ENCODE data around the gene TET1. TPM values are rescaled to one million over a fixed set of nuclear protein-coding genes. Genes with fewer than 3 reads are reported as not detected.
A peak's percentile ranks its signal among the peaks of the same experiment; 100 is the strongest.

Gene TET1
- total RNA-seq, 1 donor from 2014 or later, result 15.1 TPM

DNA sequence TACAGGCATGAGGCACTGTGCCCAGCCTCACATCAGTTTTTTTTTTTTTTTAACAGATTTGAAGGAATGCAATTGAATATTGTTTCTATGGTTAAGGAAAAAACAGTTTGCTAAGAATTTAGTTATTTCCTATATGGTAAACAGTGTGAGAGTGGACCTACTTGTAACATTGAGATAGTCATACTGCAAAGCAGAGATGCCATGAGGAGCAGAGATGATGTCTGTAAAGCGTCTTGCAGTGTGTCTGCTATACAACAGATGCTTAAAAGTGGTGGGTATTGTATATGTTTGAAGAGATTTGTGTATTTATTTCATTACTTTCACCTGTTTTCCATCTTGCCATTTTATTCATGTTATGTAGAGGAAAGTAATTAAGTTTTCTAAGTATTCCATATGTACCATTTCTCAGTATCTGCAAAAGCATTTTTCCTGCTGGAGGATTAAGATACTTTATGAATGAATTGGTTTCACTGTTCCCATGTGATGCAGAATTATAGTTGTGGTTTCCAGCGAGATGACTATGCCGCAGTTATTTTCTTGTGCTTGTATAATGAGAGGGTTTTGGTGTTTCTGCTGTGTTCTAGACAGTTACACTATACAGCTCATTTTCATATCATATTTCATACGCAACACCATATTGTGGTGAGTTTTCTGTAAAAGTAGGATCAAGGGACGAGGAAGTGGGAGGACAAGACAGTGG is 26.6 kb downstream of the TET1 start:
- Histone ChIP-seq H3K9ac (ENCODE audit: low read depth in 1 of 3, low read length in 3 of 3) (no peak overlapping the region), H3K27ac (ENCODE audit: low read depth, low read length) (no peak overlapping the region), H3K27me3 (ENCODE audit: control insufficient read depth in 3 of 3, insufficient read depth in 3 of 3, low read length in 3 of 3) (no peaks in the 10 kb centered on the region), H3K36me3 (ENCODE audit: control insufficient read depth in 3 of 3, insufficient read depth in 3 of 3, low read length in 3 of 3) (no peaks in the 10 kb centered on the region), H3K4me1 (ENCODE audit: control insufficient read depth in 3 of 3, insufficient read depth in 3 of 3, low read length in 3 of 3) (no peaks in the 10 kb centered on the region), H3K9me3 (ENCODE audit: control insufficient read depth in 3 of 3, low read length in 3 of 3) (no peaks in the 10 kb centered on the region), H3K4me3 (ENCODE audit: low read length in 3 of 3) (no peak overlapping the region)

DNA sequence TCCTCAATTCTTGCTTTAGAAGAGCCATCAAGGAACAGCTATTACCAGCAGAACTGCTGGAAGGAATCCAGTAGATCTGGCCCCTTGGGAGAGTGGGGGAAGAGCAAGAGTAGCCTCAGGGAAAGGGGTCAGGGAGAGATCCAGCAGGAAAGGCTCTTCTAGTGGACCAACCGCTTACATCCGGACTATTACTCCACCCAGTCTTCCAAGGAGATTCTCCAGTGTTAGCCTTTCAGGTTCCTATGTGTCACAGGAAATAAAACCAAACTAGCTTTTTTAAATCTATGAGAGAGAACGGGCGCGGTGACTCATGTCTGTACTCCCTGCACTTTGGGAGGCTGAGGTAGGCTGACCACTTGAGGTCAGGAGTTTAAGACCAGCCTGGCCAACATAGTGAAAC is 34.3 kb downstream of the TET1 start:
- H3K27ac ChIP-seq (ENCODE audit: low read depth, low read length), result no peak overlapping the region

DNA sequence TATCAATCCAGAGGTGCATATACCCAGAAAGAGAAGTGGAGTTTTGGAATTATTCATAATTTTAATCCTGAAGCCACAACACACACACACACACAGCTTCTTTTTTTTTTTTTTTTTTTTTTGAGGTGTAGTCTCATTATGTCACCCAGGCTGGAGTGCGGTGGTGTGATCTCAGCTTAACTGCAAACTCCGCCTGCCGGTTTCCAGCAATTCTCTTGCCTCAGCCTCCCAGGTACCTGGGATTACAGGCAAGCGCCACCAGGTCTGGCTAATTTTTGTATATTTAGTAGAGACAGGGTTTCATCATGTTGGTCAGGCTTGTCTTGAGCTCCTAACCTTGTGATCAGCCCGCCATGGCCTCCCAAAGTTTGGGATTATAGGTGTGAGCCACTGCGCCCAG is 35.4 kb downstream of the TET1 start:
- no peak overlapping the region for H3K9ac ChIP-seq (ENCODE audit: low read depth in 1 of 3, low read length in 3 of 3)
- H3K4me3 ChIP-seq (ENCODE audit: low read length in 3 of 3), result no peak overlapping the region
- peaks cover 13 to 19% (median 15%) of the 10 kb centered on the region in 3 donors for H3K4me1 ChIP-seq (ENCODE audit: control insufficient read depth in 3 of 3, insufficient read depth in 3 of 3, low read length in 3 of 3)
- H3K9me3 ChIP-seq (ENCODE audit: control insufficient read depth in 3 of 3, low read length in 3 of 3), result no peaks in the 10 kb centered on the region
- H3K27me3 ChIP-seq (ENCODE audit: control insufficient read depth in 3 of 3, insufficient read depth in 3 of 3, low read length in 3 of 3), result no peaks in the 10 kb centered on the region
- no peak overlapping the region for H3K27ac ChIP-seq (ENCODE audit: low read depth, low read length)
- H3K36me3 ChIP-seq (ENCODE audit: control insufficient read depth in 3 of 3, insufficient read depth in 3 of 3, low read length in 3 of 3), result no peaks in the 10 kb centered on the region

More for the DNA sequence above, 34.3 kb downstream of the TET1 start:
- Histone ChIP-seq H3K9ac (ENCODE audit: low read depth in 1 of 3, low read length in 3 of 3) (no peak overlapping the region), H3K4me3 (ENCODE audit: low read length in 3 of 3) (no peak overlapping the region), H3K36me3 (ENCODE audit: control insufficient read depth in 3 of 3, insufficient read depth in 3 of 3, low read length in 3 of 3) (no peaks in the 10 kb centered on the region), H3K27me3 (ENCODE audit: control insufficient read depth in 3 of 3, insufficient read depth in 3 of 3, low read length in 3 of 3) (no peaks in the 10 kb centered on the region), H3K4me1 (ENCODE audit: control insufficient read depth in 3 of 3, insufficient read depth in 3 of 3, low read length in 3 of 3) (peaks cover 5 to 9% (median 7%) of the 10 kb centered on the region in 3 donors), H3K9me3 (ENCODE audit: control insufficient read depth in 3 of 3, low read length in 3 of 3) (no peaks in the 10 kb centered on the region)

DNA sequence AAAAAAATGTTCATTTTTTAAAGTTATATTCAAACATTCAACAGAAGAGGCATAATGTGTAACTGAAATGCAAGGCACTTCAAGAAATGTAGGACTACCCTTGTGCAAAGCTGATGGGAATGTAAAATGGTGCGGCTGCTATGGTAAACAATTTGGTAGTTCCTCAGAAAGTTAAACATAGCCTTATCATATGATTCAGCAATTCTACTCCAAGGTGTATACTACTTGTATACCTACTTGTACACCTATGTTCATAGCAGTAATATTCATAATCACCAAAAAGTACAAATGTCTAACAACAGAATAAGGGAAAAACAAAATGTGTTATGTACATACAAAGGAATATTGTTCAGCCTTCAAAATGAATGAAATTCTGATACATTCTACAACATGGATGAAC is 37.3 kb downstream of the TET1 start:
- Histone ChIP-seq H3K36me3 (ENCODE audit: control insufficient read depth in 3 of 3, insufficient read depth in 3 of 3, low read length in 3 of 3) (no peaks in the 10 kb centered on the region), H3K27ac (ENCODE audit: low read depth, low read length) (no peak overlapping the region), H3K4me3 (ENCODE audit: low read length in 3 of 3) (no peak overlapping the region), H3K9ac (ENCODE audit: low read depth in 1 of 3, low read length in 3 of 3) (no peak overlapping the region), H3K4me1 (ENCODE audit: control insufficient read depth in 3 of 3, insufficient read depth in 3 of 3, low read length in 3 of 3) (peaks cover 15 to 34% (median 21%) of the 10 kb centered on the region in 3 donors), H3K27me3 (ENCODE audit: control insufficient read depth in 3 of 3, insufficient read depth in 3 of 3, low read length in 3 of 3) (no peaks in the 10 kb centered on the region), H3K9me3 (ENCODE audit: control insufficient read depth in 3 of 3, low read length in 3 of 3) (no peaks in the 10 kb centered on the region)

DNA sequence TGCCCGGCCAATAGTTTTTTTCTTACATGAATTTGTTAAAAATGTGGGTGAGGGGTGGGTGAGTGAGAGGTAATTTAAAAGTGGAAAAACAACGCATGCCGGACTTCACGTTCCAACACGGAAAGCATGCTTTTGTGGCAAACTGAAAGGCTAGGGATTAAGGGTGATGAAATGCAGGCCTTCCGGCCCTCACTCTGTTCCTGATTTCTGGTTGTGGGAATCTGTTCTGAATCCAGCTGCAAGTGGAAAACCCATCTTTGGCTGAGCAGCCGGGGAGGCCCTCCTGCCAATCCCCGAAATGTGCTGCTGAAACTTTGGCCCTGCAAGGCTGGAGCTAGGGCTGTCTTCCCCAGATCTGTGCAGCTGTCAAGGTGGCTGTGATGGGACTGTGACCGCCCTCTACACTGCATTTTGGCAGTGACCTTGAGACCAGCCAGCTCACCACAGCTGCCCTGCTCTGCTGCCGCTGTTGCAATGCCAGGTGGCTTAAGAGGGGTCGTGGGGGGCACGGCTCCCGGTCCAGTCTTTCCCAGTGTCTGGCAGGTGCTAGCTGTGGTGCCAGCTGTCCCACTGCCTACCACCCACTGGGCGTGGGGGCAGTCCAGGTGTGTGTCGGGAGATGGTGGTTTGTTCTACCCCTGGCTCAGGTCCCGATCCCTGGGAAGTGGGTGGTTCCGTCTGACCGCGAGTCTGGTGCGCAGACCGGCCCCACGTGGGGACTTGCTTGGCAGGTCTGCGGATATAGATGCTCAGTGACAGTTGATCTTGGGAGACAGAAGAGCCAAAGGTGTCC is 39.0 kb downstream of the TET1 start:
- Histone ChIP-seq H3K27me3 (ENCODE audit: control insufficient read depth in 3 of 3, insufficient read depth in 3 of 3, low read length in 3 of 3) (no peaks in the 10 kb centered on the region), H3K9ac (ENCODE audit: low read depth in 1 of 3, low read length in 3 of 3) (peak overlapping the region; percentile 46 to 89 (median 65)), H3K27ac (ENCODE audit: low read depth, low read length) (peak overlapping the region; percentile 54), H3K36me3 (ENCODE audit: control insufficient read depth in 3 of 3, insufficient read depth in 3 of 3, low read length in 3 of 3) (peaks cover 0 to 4% (median 0%) of the 10 kb centered on the region in 3 donors), H3K4me3 (ENCODE audit: low read length in 3 of 3) (peak overlapping the region; percentile 72 to 87 (median 84)), H3K4me1 (ENCODE audit: control insufficient read depth in 3 of 3, insufficient read depth in 3 of 3, low read length in 3 of 3) (peaks cover 15 to 34% (median 21%) of the 10 kb centered on the region in 3 donors), H3K9me3 (ENCODE audit: control insufficient read depth in 3 of 3, low read length in 3 of 3) (no peaks in the 10 kb centered on the region)

DNA sequence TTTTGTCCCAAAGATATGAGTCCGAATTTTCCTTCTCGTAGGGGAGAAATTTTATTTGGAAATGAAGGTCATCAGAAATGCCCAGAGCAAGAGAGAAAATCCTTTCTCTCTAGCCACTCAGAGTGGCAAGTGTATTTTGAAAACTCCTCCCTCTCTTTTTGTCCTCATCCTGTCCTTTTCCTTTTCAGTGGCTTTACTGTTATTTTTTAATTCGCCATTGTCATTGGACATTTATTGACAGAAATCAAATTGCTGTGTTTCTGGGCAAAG is 39.6 kb downstream of the TET1 start:
- no peaks in the 10 kb centered on the region for H3K27me3 ChIP-seq (ENCODE audit: control insufficient read depth in 3 of 3, insufficient read depth in 3 of 3, low read length in 3 of 3)
- H3K4me1 ChIP-seq (ENCODE audit: control insufficient read depth in 3 of 3, insufficient read depth in 3 of 3, low read length in 3 of 3), result peaks cover 15 to 32% (median 21%) of the 10 kb centered on the region in 3 donors
- no peaks in the 10 kb centered on the region for H3K9me3 ChIP-seq (ENCODE audit: control insufficient read depth in 3 of 3, low read length in 3 of 3)
- H3K4me3 ChIP-seq (ENCODE audit: low read length in 3 of 3), result peak overlapping the region; percentile 72 to 87 (median 84)
- peak overlapping the region; percentile 54 for H3K27ac ChIP-seq (ENCODE audit: low read depth, low read length)
- H3K36me3 ChIP-seq (ENCODE audit: control insufficient read depth in 3 of 3, insufficient read depth in 3 of 3, low read length in 3 of 3), result peaks cover 0 to 7% (median 0%) of the 10 kb centered on the region in 3 donors
- peak overlapping the region; percentile 64 to 89 (median 83) for H3K9ac ChIP-seq (ENCODE audit: low read depth in 1 of 3, low read length in 3 of 3)

DNA sequence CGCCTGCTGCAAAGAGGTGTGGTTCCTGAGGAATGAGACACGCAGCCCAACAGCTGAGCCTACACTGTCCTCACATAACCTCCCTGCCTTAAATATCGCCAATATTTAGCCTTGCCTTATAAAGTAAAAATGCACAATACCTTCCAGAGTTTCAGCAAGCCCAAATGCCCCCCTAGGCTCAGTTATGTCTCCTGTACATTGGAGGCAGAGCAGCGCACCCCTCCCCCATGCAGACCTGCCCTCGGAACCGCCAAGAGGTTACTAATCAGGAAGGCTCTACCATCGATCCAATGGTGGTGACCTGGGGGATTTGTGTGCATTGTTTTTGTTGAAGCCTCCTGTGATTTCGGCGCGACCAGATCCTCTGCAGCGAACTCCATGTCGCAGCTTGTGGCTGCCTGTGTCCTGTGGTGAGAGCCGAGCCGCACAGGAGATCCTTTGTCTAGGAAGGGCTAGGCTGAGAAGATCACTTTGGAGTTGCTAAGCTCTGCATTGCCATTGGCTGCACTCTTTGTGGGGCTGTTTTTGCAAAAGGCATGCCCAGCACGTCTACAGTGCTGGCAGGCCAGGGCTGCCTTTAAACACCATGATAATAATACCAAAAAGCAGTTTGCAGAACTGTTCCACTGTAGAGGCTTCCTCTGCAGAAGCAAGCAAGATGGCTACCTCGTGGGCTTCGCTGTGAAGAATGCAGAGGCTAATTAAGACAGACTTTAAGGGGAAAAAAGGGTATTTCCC is 40.1 kb downstream of the TET1 start:
- Histone ChIP-seq H3K4me3 (ENCODE audit: low read length in 3 of 3) (peak overlapping the region; percentile 72 to 87 (median 84)), H3K36me3 (ENCODE audit: control insufficient read depth in 3 of 3, insufficient read depth in 3 of 3, low read length in 3 of 3) (peaks cover 0 to 7% (median 0%) of the 10 kb centered on the region in 3 donors), H3K27me3 (ENCODE audit: control insufficient read depth in 3 of 3, insufficient read depth in 3 of 3, low read length in 3 of 3) (no peaks in the 10 kb centered on the region), H3K4me1 (ENCODE audit: control insufficient read depth in 3 of 3, insufficient read depth in 3 of 3, low read length in 3 of 3) (peaks cover 15 to 32% (median 21%) of the 10 kb centered on the region in 3 donors), H3K9ac (ENCODE audit: low read depth in 1 of 3, low read length in 3 of 3) (peak overlapping the region; percentile 64 to 89 (median 83)), H3K9me3 (ENCODE audit: control insufficient read depth in 3 of 3, low read length in 3 of 3) (no peaks in the 10 kb centered on the region), H3K27ac (ENCODE audit: low read depth, low read length) (peak overlapping the region; percentile 54)

DNA sequence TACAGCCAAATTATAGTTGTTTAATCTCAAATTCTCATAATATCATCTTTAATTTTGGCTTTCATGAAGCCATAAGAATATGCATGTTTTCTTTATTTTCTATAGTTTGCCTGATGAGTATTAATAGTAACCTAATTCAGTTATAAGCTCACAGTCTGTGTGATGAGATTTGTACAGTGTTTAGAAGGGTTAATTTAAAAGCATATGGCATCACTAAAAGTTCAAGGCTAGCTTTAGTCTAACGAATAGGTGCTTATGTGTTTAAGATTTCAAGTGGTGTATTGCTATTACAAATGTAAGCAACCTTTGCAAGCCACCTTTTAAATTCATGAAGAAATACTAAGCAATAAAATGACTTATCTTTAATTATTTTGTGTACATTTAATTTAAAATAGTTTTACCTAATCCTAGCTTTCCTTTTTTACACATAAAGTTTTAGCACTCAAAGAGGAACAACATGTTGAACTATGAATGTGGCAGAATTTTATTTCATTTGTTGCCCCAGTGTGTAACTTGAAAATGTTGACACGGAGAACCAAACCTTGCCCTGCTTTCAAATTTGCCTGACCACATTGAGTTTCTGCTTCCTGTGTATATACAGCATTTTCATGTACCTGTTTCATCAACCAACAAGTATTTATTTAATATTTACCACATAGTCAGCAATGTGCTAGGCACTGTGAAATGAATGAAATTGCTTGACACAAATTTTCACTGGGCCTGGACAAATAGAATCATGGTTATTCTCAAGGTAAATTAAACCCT is 41.5 kb downstream of the TET1 start:
- Histone ChIP-seq H3K4me1 (ENCODE audit: control insufficient read depth in 3 of 3, insufficient read depth in 3 of 3, low read length in 3 of 3) (peaks cover 15 to 32% (median 21%) of the 10 kb centered on the region in 3 donors), H3K4me3 (ENCODE audit: low read length in 3 of 3) (peak overlapping the region; percentile 15 to 87 (median 84)), H3K36me3 (ENCODE audit: control insufficient read depth in 3 of 3, insufficient read depth in 3 of 3, low read length in 3 of 3) (peaks cover 0 to 7% (median 0%) of the 10 kb centered on the region in 3 donors), H3K27me3 (ENCODE audit: control insufficient read depth in 3 of 3, insufficient read depth in 3 of 3, low read length in 3 of 3) (no peaks in the 10 kb centered on the region), H3K9ac (ENCODE audit: low read depth in 1 of 3, low read length in 3 of 3) (peak overlapping the region; percentile 39 to 89 (median 83)), H3K9me3 (ENCODE audit: control insufficient read depth in 3 of 3, low read length in 3 of 3) (no peaks in the 10 kb centered on the region), H3K27ac (ENCODE audit: low read depth, low read length) (no peak overlapping the region)

DNA sequence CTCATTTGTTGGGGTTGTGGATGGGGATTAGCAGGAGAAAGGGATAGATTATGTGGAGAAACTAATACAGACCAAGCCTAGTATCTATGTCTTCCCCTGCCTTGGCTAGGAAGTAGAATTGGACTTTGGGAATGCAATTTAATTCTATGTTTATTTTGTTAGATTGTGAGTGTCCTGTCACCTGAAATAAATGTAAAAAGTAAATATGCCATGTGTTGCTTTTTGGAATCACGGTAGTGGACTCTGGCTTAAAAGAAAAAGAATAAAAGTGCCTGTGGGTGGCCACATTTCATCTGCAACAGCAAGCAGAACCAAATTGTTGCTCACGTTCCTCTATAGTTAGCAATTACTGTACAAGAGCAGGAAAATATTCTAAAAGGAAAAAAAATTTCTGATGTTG is 42.3 kb downstream of the TET1 start:
- no peaks in the 10 kb centered on the region for H3K27me3 ChIP-seq (ENCODE audit: control insufficient read depth in 3 of 3, insufficient read depth in 3 of 3, low read length in 3 of 3)
- H3K27ac ChIP-seq (ENCODE audit: low read depth, low read length), result no peak overlapping the region
- H3K9me3 ChIP-seq (ENCODE audit: control insufficient read depth in 3 of 3, low read length in 3 of 3), result no peaks in the 10 kb centered on the region
- H3K4me1 ChIP-seq (ENCODE audit: control insufficient read depth in 3 of 3, insufficient read depth in 3 of 3, low read length in 3 of 3), result peaks cover 15 to 32% (median 21%) of the 10 kb centered on the region in 3 donors
- H3K4me3 ChIP-seq (ENCODE audit: low read length in 3 of 3), result peak overlapping the region in 1 of 3 donors; percentile 25
- H3K9ac ChIP-seq (ENCODE audit: low read depth in 1 of 3, low read length in 3 of 3), result no peak overlapping the region
- peaks cover 0 to 7% (median 0%) of the 10 kb centered on the region in 3 donors for H3K36me3 ChIP-seq (ENCODE audit: control insufficient read depth in 3 of 3, insufficient read depth in 3 of 3, low read length in 3 of 3)

Measured in skeletal muscle tissue (tissue), 4 donors.